K562 (cell line): ENCODE data around the gene CCDC106. TPM values are rescaled to one million over a fixed set of nuclear protein-coding genes. Genes with fewer than 3 reads are reported as not detected.

Experiments used
- BCLAF1 ChIP-seq, 2 experiments: fragments of 450-650 bp in 1 of 2; IDR thresholded peaks; 2 replicates each; pipeline ENCODE4 v1.6.1; 2011 to 2017; ENCODE audit warnings: low read depth in 2 of 2, antibody characterized with exemption in 1 of 2, borderline replicate concordance in 1 of 2, low read length in 1 of 2, mild to moderate bottlenecking in 1 of 2, mixed read lengths in 1 of 2; ENCODE audit not compliant: control insufficient read depth in 1 of 2
- BHLHE40 ChIP-seq: IDR thresholded peaks from 2 replicates; pipeline ENCODE4 v1.6.1; 2011; ENCODE audit warnings: low read length, improper control_type of control experiment
- BRF2 ChIP-seq: IDR thresholded peaks from 3 replicates; pipeline ENCODE4 v1.6.1; 2011; ENCODE audit warnings: borderline replicate concordance, mild to moderate bottlenecking; ENCODE audit not compliant: insufficient read length, insufficient read depth
- CGGBP1 ChIP-seq: fragments of 250-450 bp; sonication (Bioruptor Pico); IDR thresholded peaks from 2 replicates; pipeline ENCODE4 v1.9.0; 2021; ENCODE audit warnings: mild to moderate bottlenecking
- EP400 ChIP-seq: fragments of 450-650 bp; IDR thresholded peaks from 2 replicates; pipeline ENCODE4 v1.6.1; 2017; ENCODE audit warnings: antibody characterized with exemption, mild to moderate bottlenecking, moderate library complexity
- FOSL1 ChIP-seq: fragments of 200-800 bp; sonication (Bioruptor generic); conservative IDR thresholded peaks from 2 replicates; pipeline ENCODE4 v1.6.1; 2016; ENCODE audit warnings: missing genetic modification characterization, missing compliant biosample characterization
- FOXJ2 ChIP-seq: fragments of 200-800 bp; sonication (Bioruptor generic); IDR thresholded peaks from 2 replicates; pipeline ENCODE4 v1.6.1; 2016; ENCODE audit warnings: missing genetic modification characterization, missing compliant biosample characterization
- GABPA ChIP-seq: fragments of 200-800 bp; sonication (Bioruptor generic); conservative IDR thresholded peaks from 2 replicates; pipeline ENCODE4 v1.6.1; 2016; ENCODE audit warnings: low read depth, missing genetic modification characterization, missing compliant biosample characterization
- LCOR ChIP-seq: sonication (generic); formaldehyde crosslinking; IDR thresholded peaks from 2 replicates; pipeline ENCODE4 v1.8.0; 2022; ENCODE audit warnings: mild to moderate bottlenecking, missing genetic modification reagents
- MCM7 ChIP-seq, 2 experiments: fragments of 450-650 bp; IDR thresholded peaks; 2 replicates each; pipeline ENCODE4 v1.6.1; 2016 to 2018
- NEUROD1 ChIP-seq: fragments of 150-350 bp; IDR thresholded peaks from 2 replicates; pipeline ENCODE4 v1.6.1; 2014; ENCODE audit warnings: borderline replicate concordance, low read length, low read depth; ENCODE audit not compliant: partially characterized antibody
- NONO ChIP-seq, 2 experiments: fragments of 200-400 bp in 1 of 2; fragments of 450-650 bp in 1 of 2; formaldehyde crosslinking in 1 of 2; IDR thresholded peaks; 2 replicates each; pipeline ENCODE4 v1.6.1; 2017; ENCODE audit warnings: low read depth in 2 of 2, mild to moderate bottlenecking in 2 of 2, moderate library complexity in 2 of 2, low read length in 1 of 2
- NR2C1 ChIP-seq, 2 experiments: fragments of 450-650 bp; IDR thresholded peaks; 2 replicates each; pipeline ENCODE4 v1.6.1; 2017; ENCODE audit warnings: mild to moderate bottlenecking in 2 of 2, antibody characterized with exemption in 1 of 2, inconsistent platforms in 1 of 2, missing compliant biosample characterization in 1 of 2, missing genetic modification characterization in 1 of 2
- RBFOX2 ChIP-seq: fragments of 200-400 bp; formaldehyde crosslinking; IDR thresholded peaks from 2 replicates; pipeline ENCODE4 v1.6.1; 2017; ENCODE audit warnings: low read depth, mild to moderate bottlenecking, low read length, moderate library complexity
- SIN3A ChIP-seq, 2 experiments: fragments of 150-350 bp in 1 of 2; IDR thresholded peaks; 2 replicates each; pipeline ENCODE4 v1.6.1; 2011 to 2016; ENCODE audit warnings: borderline replicate concordance in 2 of 2, low read depth in 2 of 2, low read length in 2 of 2, mild to moderate bottlenecking in 2 of 2, moderate library complexity in 2 of 2; ENCODE audit not compliant: control insufficient read depth in 1 of 2
- SIN3B ChIP-seq: fragments of 450-650 bp; IDR thresholded peaks from 2 replicates; pipeline ENCODE4 v1.6.1; 2017; ENCODE audit warnings: low read depth, mild to moderate bottlenecking, moderate library complexity
- TAF7 ChIP-seq: fragments of 450-650 bp; IDR thresholded peaks from 2 replicates; pipeline ENCODE4 v1.6.1; 2016; ENCODE audit warnings: missing genetic modification characterization, missing compliant biosample characterization
- TEAD4 ChIP-seq, 2 experiments: sonication (generic) in 1 of 2; formaldehyde crosslinking in 1 of 2; IDR thresholded peaks; 2 replicates each; pipeline versions ENCODE4 v1.6.1 to v1.8.0; 2012 to 2022; ENCODE audit warnings: borderline replicate concordance in 1 of 2, inconsistent platforms in 1 of 2, low read length in 1 of 2, mild to moderate bottlenecking in 1 of 2, missing genetic modification reagents in 1 of 2
- ZBED1 ChIP-seq: IDR thresholded peaks from 2 replicates; pipeline ENCODE4 v1.6.1; 2014
- ZNF3 ChIP-seq: fragments of 250-450 bp; sonication (Bioruptor Pico); IDR thresholded peaks from 2 replicates; pipeline ENCODE4 v1.5.0; 2021; ENCODE audit warnings: mild to moderate bottlenecking, moderate library complexity
- ZNF707 ChIP-seq: fragments of 250-450 bp; sonication (Bioruptor Pico); conservative IDR thresholded peaks from 2 replicates; pipeline ENCODE4 v1.8.0; 2022; ENCODE audit warnings: inconsistent platforms, mild to moderate bottlenecking, moderate library complexity
- ZSCAN32 ChIP-seq: fragments of 450-650 bp; formaldehyde crosslinking; IDR thresholded peaks from 2 replicates; pipeline ENCODE4 v1.4.0; 2020; ENCODE audit warnings: mild to moderate bottlenecking, moderate library complexity
- polyA plus RNA-seq, 8 experiments: library from polyadenylated mRNA; depleted of rRNA in 4 of 8; stranded (reverse) in 5 of 8; unstranded in 3 of 8; fragments of >200 nt; fragmentation: Nextera tagmentation in 2 of 8; fragmentation: Illumina TruSeq in 1 of 8; extraction: Ambion mirVana in 2 of 8; extraction: Trizol in 1 of 8; gene quantifications; 2 replicates each; pipeline versions ENCODE4 v1.2.1 to v1.2.3, GENCODE V29; 2011 to 2014; ENCODE audit warnings: inconsistent platforms in 1 of 8, missing spikeins in 1 of 8
- total RNA-seq, 7 experiments: library from RNA; depleted of rRNA in 6 of 7; stranded (reverse); fragments of >200 nt in 6 of 7; fragmentation: Illumina TruSeq in 2 of 7; extraction: Trizol in 2 of 7; gene quantifications; 2 replicates each; pipeline versions ENCODE4 v1.2.1 to v1.2.3, GENCODE V29; 2011 to 2021; ENCODE audit warnings: low replicate concordance in 1 of 7

Gene CCDC106
- total and polyA plus RNA-seq, 9 of the 15 experiments (the other 6 are each of a cell fraction or from before 2014, with no cell fraction given), result 0.10 to 27.5 (median 15.0) TPM; not detected in 1

GRCh38 chr19:55674841-55675660 is 27.0 kb downstream of the CCDC106 start, which contains the start of gene EPN1 (continued):
- peak; percentile 83 for TF ChIP-seq RBFOX2
- peak; percentile 11 to 82; a peak in 2 of 4 replicates for TF ChIP-seq SIN3A (IDR thresholded peaks at IDR 0.05; ENCODE audit: borderline replicate concordance in 2 of 2, control insufficient read depth in 1 of 2, low read depth in 2 of 2, low read length in 2 of 2)
- peak; percentile 99 for TF ChIP-seq GABPA (tag)
- 0 out of 2 replicates have a peak, but pooled peaks have one; percentile 48 for TF ChIP-seq LCOR
- TF ChIP-seq FOSL1 (tag), result peak; percentile 45; the same call in 1 of the 2 replicates
- TF ChIP-seq NR2C1 (IDR thresholded peaks at IDR 0.05), result peak; percentile 71
- peak; percentile 86 for TF ChIP-seq NR2C1 (tag; IDR thresholded peaks at IDR 0.05)
- peak; percentile 93 for TF ChIP-seq BHLHE40
- peak; percentile 58; the same call in 1 of the 2 replicates for TF ChIP-seq EP400
- TF ChIP-seq FOXJ2 (tag), result peak; percentile 70
- TF ChIP-seq ZSCAN32 (CRISPR knock-in tag), result no peak
- peak in 1 of 2 experiments; percentile 92; a peak in 2 of 4 replicates for TF ChIP-seq NONO (IDR thresholded peaks at IDR 0.05; ENCODE audit: low read depth in 2 of 2, low read length in 1 of 2)
- peak; percentile 84 for TF ChIP-seq SIN3B
- TF ChIP-seq TAF7, result no peak
- TF ChIP-seq BCLAF1 (IDR thresholded peaks at IDR 0.05; ENCODE audit: borderline replicate concordance in 1 of 2, control insufficient read depth in 1 of 2, low read depth in 2 of 2, low read length in 1 of 2), result 0 out of 4 replicates have a peak, but pooled peaks of 1 of the 2 experiments have one; percentile 46
- no peak for TF ChIP-seq BRF2
- no peak for TF ChIP-seq MCM7 (IDR thresholded peaks at IDR 0.05)
- TF ChIP-seq TEAD4 (IDR thresholded peaks at IDR 0.05; ENCODE audit: low read length), result no peak
- TF ChIP-seq TEAD4 (CRISPR knock-in tag; IDR thresholded peaks at IDR 0.05; ENCODE audit: borderline replicate concordance), result no peak
- TF ChIP-seq CGGBP1 (CRISPR knock-in tag), result no peak
- TF ChIP-seq ZNF707, result no peak
- no peak for TF ChIP-seq ZNF3 (CRISPR knock-in tag)
- no peak for TF ChIP-seq ZBED1
- peak; percentile 33 for TF ChIP-seq NEUROD1
